GM12874 (cell line): Measurements from ENCODE around the gene SLITRK5.
A peak's percentile ranks its signal among the peaks of the same experiment; 100 is the strongest.

Experiments
- TF ChIP-seq, protein P1 (sequence below): IDR thresholded peaks from 2 replicates; pipeline ENCODE4 v1.5.1; 2011; ENCODE audit warnings: low read depth, mild to moderate bottlenecking, control low read depth, low read length, moderate library complexity; ENCODE audit not compliant: insufficient read depth

Gene SLITRK5

DNA sequence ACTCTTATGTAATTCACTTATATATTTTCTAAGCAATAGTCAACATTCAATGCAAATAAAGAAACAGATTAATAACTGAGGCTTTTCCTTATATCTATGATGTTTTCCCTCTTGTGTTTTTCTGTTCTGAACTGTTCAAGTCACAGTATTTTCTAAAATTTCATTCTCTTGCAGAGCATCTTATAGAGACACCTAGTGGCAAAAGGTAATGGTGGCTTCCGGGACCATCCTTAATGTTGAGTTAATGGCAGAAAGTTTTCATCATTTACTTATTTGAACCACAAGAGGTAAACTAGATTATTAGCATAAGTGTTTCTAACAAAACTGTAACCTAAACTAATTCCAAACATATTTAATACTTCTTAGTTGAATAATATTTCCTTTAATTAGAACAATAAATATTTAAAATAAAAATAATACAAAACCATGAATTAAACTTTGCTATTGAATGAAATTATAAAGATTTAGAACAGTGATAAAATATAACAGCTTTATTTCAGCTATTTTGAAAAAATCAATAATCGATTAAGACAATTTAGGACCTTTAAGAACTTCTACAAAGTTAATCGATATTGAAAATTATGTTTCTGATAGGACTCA is 1.7 kb upstream of the SLITRK5 start:
- TF ChIP-seq, protein P1, sequence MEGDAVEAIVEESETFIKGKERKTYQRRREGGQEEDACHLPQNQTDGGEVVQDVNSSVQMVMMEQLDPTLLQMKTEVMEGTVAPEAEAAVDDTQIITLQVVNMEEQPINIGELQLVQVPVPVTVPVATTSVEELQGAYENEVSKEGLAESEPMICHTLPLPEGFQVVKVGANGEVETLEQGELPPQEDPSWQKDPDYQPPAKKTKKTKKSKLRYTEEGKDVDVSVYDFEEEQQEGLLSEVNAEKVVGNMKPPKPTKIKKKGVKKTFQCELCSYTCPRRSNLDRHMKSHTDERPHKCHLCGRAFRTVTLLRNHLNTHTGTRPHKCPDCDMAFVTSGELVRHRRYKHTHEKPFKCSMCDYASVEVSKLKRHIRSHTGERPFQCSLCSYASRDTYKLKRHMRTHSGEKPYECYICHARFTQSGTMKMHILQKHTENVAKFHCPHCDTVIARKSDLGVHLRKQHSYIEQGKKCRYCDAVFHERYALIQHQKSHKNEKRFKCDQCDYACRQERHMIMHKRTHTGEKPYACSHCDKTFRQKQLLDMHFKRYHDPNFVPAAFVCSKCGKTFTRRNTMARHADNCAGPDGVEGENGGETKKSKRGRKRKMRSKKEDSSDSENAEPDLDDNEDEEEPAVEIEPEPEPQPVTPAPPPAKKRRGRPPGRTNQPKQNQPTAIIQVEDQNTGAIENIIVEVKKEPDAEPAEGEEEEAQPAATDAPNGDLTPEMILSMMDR: peak; percentile 38; the same call in 1 of the 2 replicates

GRCh38 chr13:87671753-87672605 is 808 bp downstream of the SLITRK5 start:
- TF ChIP-seq, protein P1: no peak

DNA sequence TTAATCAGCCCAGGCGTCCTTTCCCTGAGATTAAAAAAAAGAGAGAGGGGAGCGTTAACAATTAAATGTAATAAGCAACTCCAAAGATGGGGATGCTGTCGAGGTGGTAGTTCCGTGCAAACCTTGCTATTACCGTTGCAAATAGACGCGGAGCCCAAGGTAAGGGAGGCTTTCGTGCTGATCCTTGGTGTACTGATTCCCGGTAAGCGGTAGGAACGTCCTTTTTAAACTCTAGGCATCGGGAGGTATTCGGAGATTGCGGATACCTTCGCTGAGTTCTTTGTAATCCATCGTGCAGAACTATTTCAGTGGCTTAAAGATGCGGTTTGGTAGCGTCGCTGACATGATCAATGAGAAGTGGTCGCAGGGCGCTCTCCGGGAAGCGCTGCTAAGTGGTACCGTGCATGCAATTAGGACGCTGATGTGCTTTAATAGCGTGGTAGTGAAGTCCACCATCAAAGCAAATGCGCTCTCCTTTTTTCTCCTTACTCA is 3.1 kb downstream of the SLITRK5 start:
- TF ChIP-seq, protein P1: no peak

- TF ChIP-seq, protein P1: no peak
Observed at GRCh38 chr13:87675851-87676250, 4.7 kb downstream of the SLITRK5 start.

- TF ChIP-seq, protein P1: no peak
Observed at GRCh38 chr13:87676254-87677042, 5.3 kb downstream of the SLITRK5 start.

GRCh38 chr13:87677043-87677495 is 5.9 kb downstream of the SLITRK5 start:
- TF ChIP-seq, protein P1: no peak
